Neural cell (in vitro differentiated cells): ENCODE results near the gene ZMYND11. TPM values are rescaled to one million over a fixed set of nuclear protein-coding genes. Genes with fewer than 3 reads are reported as not detected.

Experiments used
- H2AFZ ChIP-seq: fragments of 200-600, 300-800 bp; sonication (generic), shearing (Covaris generic); 2 replicates; pipeline ENCODE4 v1.6.0; 2014; ENCODE audit warnings: low read depth, mild to moderate bottlenecking, antibody characterized with exemption, low read length, moderate library complexity
- H3F3A ChIP-seq: fragments of 200-600 bp; shearing (Covaris generic); 2 replicates; pipeline ENCODE4 v1.6.1; 2016; ENCODE audit warnings: mild to moderate bottlenecking, moderate library complexity, mixed read lengths, antibody characterized with exemption, low read length; ENCODE audit not compliant: insufficient read depth, poor library complexity, severe bottlenecking
- H3K27ac ChIP-seq: fragments of 200-600, 300-800 bp; sonication (generic), shearing (Covaris generic); 2 replicates; pipeline ENCODE4 v1.5.1; 2014; ENCODE audit warnings: mild to moderate bottlenecking, low read length, moderate library complexity
- H3K27me3 ChIP-seq: fragments of 300-800, 200-600 bp; sonication (generic), shearing (Covaris generic); 2 replicates; pipeline ENCODE4 v1.6.0; 2014; ENCODE audit warnings: mild to moderate bottlenecking, low read depth, low read length, moderate library complexity; ENCODE audit not compliant: insufficient read depth
- H3K36me3 ChIP-seq: fragments of 300-800, 200-600 bp; sonication (generic), shearing (Covaris generic); 2 replicates; pipeline ENCODE4 v1.5.1; 2014; ENCODE audit warnings: mild to moderate bottlenecking, antibody characterized with exemption, low read length, moderate library complexity; ENCODE audit not compliant: insufficient read depth
- H3K4me2 ChIP-seq: fragments of 300-800, 200-600 bp; sonication (generic), shearing (Covaris generic); 2 replicates; pipeline ENCODE4 v1.6.0; 2014; ENCODE audit warnings: mild to moderate bottlenecking, low read length
- H3K4me3 ChIP-seq: fragments of 300-800, 200-600 bp; sonication (generic), shearing (Covaris generic); 2 replicates; pipeline ENCODE4 v1.5.1; 2014; ENCODE audit warnings: mild to moderate bottlenecking, low read length, moderate library complexity
- H3K79me2 ChIP-seq: fragments of 200-600 bp; shearing (Covaris generic); replicated peaks from 2 replicates; pipeline ENCODE4 v1.6.0; 2014; ENCODE audit warnings: mild to moderate bottlenecking, low read length, moderate library complexity; ENCODE audit not compliant: insufficient read depth
- H3K9ac ChIP-seq: fragments of 300-800, 200-600 bp; sonication (generic), shearing (Covaris generic); 2 replicates; pipeline ENCODE4 v1.6.1; 2016; ENCODE audit warnings: mild to moderate bottlenecking, low read length, mixed read lengths
- H3K9me2 ChIP-seq: fragments of 200-600 bp; shearing (Covaris generic); 2 replicates; pipeline ENCODE4 v1.6.1; 2016; ENCODE audit warnings: mild to moderate bottlenecking, low read length, mixed read lengths; ENCODE audit not compliant: insufficient read depth
- H3K9me3 ChIP-seq: fragments of 200-600, 300-800 bp; sonication (generic), shearing (Covaris generic); 2 replicates; pipeline ENCODE4 v1.6.1; 2016; ENCODE audit warnings: mild to moderate bottlenecking, mixed run types, low read length, moderate library complexity, mixed read lengths
- H4K20me1 ChIP-seq: fragments of 200-600 bp; shearing (Covaris generic); 2 replicates; pipeline ENCODE4 v1.6.1; 2016; ENCODE audit warnings: mild to moderate bottlenecking, mixed run types; ENCODE audit not compliant: insufficient read depth
- EP300 ChIP-seq: fragments of 450-650 bp; conservative IDR thresholded peaks from 2 replicates; pipeline ENCODE4 v1.6.1; 2014; ENCODE audit warnings: antibody characterized with exemption, mild to moderate bottlenecking, moderate library complexity; ENCODE audit not compliant: poor library complexity, severe bottlenecking
- EZH2 ChIP-seq: fragments of 200-600, 300-800 bp; shearing (Covaris generic), sonication (generic); IDR thresholded peaks from 2 replicates; pipeline ENCODE4 v1.6.1; 2014; ENCODE audit warnings: antibody characterized with exemption, low read length, borderline replicate concordance, mild to moderate bottlenecking; ENCODE audit not compliant: insufficient read depth, poor library complexity, severe bottlenecking
- MXI1 ChIP-seq: fragments of 450-650 bp; conservative IDR thresholded peaks from 2 replicates; pipeline ENCODE4 v1.6.1; 2014; ENCODE audit warnings: antibody characterized with exemption, mild to moderate bottlenecking; ENCODE audit not compliant: poor library complexity, severe bottlenecking
- POLR2AphosphoS5 ChIP-seq: IDR thresholded peaks from 2 replicates; pipeline ENCODE4 v1.6.1; 2012
- RAD21 ChIP-seq: fragments of 450-650 bp; conservative IDR thresholded peaks from 2 replicates; pipeline ENCODE4 v1.6.1; 2014; ENCODE audit warnings: antibody characterized with exemption, mild to moderate bottlenecking, moderate library complexity
- SMC3 ChIP-seq: fragments of 450-650 bp; conservative IDR thresholded peaks from 2 replicates; pipeline ENCODE4 v1.6.1; 2014; ENCODE audit warnings: antibody characterized with exemption, mild to moderate bottlenecking, moderate library complexity; ENCODE audit not compliant: poor library complexity
- TAF1 ChIP-seq: IDR thresholded peaks from 2 replicates; pipeline ENCODE4 v1.6.1; 2012; ENCODE audit warnings: low read depth
- polyA plus RNA-seq: library from polyadenylated mRNA; depleted of rRNA; stranded (reverse); fragments of >200 nt; gene quantifications from 2 replicates; pipeline ENCODE4 v1.2.3, GENCODE V29; 2014
- TF ChIP-seq, protein P1 (sequence below): IDR thresholded peaks from 2 replicates; pipeline ENCODE4 v1.6.1; 2012; ENCODE audit warnings: borderline replicate concordance
- TF ChIP-seq, protein P2 (sequence below): fragments of 450-650 bp; IDR thresholded peaks from 2 replicates; pipeline ENCODE4 v1.5.1; 2014; ENCODE audit warnings: antibody characterized with exemption, mild to moderate bottlenecking, moderate library complexity; ENCODE audit not compliant: poor library complexity, severe bottlenecking

Gene ZMYND11
- polyA plus RNA-seq, 1 donor from 2014 or later: 122 TPM

DNA sequence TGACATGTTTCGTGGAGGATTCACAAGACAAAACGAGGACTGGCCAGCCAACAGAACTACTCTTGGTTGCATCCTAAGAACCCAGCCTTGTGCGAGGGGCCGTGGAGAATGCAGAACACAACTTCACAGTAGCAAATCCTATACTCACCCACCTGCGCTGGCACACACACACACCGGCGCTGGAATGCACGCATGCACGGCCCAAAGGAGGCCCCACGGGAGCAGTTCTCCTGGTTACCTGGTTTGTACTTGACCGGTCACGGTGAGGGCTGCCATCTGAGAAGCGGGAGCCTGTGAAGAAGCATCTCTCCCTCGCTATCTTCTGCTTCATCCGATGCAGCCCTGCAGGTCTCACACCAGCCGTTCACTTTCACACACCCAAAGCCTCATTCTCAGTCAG, 137.8 kb downstream of the ZMYND11 start:
- Histone ChIP-seq H4K20me1 (no peaks in the 10 kb centered on the region), H2AFZ (no peak overlapping the region)

DNA sequence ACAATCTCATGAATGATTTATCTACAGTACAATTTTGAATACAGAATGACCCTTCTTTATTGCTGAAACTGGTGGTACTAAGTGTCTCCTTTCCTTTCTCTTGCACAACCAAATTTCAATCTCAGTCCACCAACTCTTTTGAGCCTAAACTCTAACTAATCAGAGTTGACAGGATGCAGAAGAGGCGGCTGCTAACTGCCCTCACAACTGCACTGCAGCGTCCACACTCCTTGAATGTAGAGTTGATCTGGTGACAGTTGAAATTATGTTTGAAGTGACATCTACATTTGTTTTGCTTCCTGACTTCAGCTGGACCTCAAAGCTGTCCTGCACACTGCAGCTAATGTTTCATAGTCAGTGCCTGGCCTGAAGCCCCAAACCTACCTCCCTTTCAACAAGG, 139.6 kb downstream of the ZMYND11 start:
- no peak overlapping the region for H3K27ac ChIP-seq
- no peaks in the 10 kb centered on the region for H4K20me1 ChIP-seq
- H3K9me3 ChIP-seq: no peaks in the 10 kb centered on the region
- no peak overlapping the region for H3K4me2 ChIP-seq
- no peaks in the 10 kb centered on the region for H3K9me2 ChIP-seq
- H3K27me3 ChIP-seq: no peaks in the 10 kb centered on the region
- no peaks in the 10 kb centered on the region for H3F3A ChIP-seq
- no peak overlapping the region for H2AFZ ChIP-seq
- no peaks in the 10 kb centered on the region for H3K79me2 ChIP-seq
- H3K36me3 ChIP-seq: no peaks in the 10 kb centered on the region
- no peak overlapping the region for H3K9ac ChIP-seq
- H3K4me3 ChIP-seq: no peak overlapping the region
- no peak for TF ChIP-seq EP300
- no peak for TF ChIP-seq SMC3
- TF ChIP-seq, protein P1, sequence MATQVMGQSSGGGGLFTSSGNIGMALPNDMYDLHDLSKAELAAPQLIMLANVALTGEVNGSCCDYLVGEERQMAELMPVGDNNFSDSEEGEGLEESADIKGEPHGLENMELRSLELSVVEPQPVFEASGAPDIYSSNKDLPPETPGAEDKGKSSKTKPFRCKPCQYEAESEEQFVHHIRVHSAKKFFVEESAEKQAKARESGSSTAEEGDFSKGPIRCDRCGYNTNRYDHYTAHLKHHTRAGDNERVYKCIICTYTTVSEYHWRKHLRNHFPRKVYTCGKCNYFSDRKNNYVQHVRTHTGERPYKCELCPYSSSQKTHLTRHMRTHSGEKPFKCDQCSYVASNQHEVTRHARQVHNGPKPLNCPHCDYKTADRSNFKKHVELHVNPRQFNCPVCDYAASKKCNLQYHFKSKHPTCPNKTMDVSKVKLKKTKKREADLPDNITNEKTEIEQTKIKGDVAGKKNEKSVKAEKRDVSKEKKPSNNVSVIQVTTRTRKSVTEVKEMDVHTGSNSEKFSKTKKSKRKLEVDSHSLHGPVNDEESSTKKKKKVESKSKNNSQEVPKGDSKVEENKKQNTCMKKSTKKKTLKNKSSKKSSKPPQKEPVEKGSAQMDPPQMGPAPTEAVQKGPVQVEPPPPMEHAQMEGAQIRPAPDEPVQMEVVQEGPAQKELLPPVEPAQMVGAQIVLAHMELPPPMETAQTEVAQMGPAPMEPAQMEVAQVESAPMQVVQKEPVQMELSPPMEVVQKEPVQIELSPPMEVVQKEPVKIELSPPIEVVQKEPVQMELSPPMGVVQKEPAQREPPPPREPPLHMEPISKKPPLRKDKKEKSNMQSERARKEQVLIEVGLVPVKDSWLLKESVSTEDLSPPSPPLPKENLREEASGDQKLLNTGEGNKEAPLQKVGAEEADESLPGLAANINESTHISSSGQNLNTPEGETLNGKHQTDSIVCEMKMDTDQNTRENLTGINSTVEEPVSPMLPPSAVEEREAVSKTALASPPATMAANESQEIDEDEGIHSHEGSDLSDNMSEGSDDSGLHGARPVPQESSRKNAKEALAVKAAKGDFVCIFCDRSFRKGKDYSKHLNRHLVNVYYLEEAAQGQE: no peak
- no peak for TF ChIP-seq EZH2
- TF ChIP-seq TAF1: no peak
- TF ChIP-seq, protein P2, sequence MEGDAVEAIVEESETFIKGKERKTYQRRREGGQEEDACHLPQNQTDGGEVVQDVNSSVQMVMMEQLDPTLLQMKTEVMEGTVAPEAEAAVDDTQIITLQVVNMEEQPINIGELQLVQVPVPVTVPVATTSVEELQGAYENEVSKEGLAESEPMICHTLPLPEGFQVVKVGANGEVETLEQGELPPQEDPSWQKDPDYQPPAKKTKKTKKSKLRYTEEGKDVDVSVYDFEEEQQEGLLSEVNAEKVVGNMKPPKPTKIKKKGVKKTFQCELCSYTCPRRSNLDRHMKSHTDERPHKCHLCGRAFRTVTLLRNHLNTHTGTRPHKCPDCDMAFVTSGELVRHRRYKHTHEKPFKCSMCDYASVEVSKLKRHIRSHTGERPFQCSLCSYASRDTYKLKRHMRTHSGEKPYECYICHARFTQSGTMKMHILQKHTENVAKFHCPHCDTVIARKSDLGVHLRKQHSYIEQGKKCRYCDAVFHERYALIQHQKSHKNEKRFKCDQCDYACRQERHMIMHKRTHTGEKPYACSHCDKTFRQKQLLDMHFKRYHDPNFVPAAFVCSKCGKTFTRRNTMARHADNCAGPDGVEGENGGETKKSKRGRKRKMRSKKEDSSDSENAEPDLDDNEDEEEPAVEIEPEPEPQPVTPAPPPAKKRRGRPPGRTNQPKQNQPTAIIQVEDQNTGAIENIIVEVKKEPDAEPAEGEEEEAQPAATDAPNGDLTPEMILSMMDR: no peak
- no peak for TF ChIP-seq MXI1
- no peak for TF ChIP-seq POLR2AphosphoS5
- no peak for TF ChIP-seq RAD21

More for the DNA sequence above, 137.8 kb downstream of the ZMYND11 start:
- Histone ChIP-seq H3K79me2 (no peaks in the 10 kb centered on the region), H3K36me3 (no peaks in the 10 kb centered on the region), H3K9ac (no peak overlapping the region), H3K4me3 (no peak overlapping the region), H3F3A (no peaks in the 10 kb centered on the region), H3K27ac (no peak overlapping the region), H3K4me2 (no peak overlapping the region), H3K27me3 (no peaks in the 10 kb centered on the region), H3K9me2 (no peaks in the 10 kb centered on the region), H3K9me3 (no peaks in the 10 kb centered on the region)
- TF ChIP-seq, protein P2: no peak
- TF ChIP-seq TAF1 (no peak), MXI1 (no peak), SMC3 (no peak)
